Suprapubic skin (tissue), 4 donors: ENCODE results near the gene ARHGAP1. TPM values are rescaled to one million over a fixed set of nuclear protein-coding genes. Genes with fewer than 3 reads are reported as not detected.

Source experiments
- DNase-seq, 2 donors: peaks; one replicate each; pipeline ENCODE4 v3.0.0-alpha.2; 2019; ENCODE audit warnings: low spot score in 2 of 2
- H3K27ac ChIP-seq: fragments of 200-600 bp; sonication (generic); one replicate; pipeline ENCODE4 v1.5.1; 2019
- H3K27me3 ChIP-seq: fragments of 200-600 bp; sonication (generic); one replicate; pipeline ENCODE4 v1.5.1; 2019
- H3K36me3 ChIP-seq: fragments of 200-600 bp; sonication (generic); one replicate; pipeline ENCODE4 v1.5.1; 2019
- H3K4me1 ChIP-seq: fragments of 200-600 bp; sonication (generic); one replicate; pipeline ENCODE4 v1.5.1; 2019
- H3K4me3 ChIP-seq: fragments of 200-600 bp; sonication (generic); one replicate; pipeline ENCODE4 v1.5.1; 2019; ENCODE audit warnings: mild to moderate bottlenecking
- H3K9me3 ChIP-seq: fragments of 200-600 bp; sonication (generic); one replicate; pipeline ENCODE4 v1.5.1; 2019
- EP300 ChIP-seq: sonication (generic); formaldehyde crosslinking; IDR thresholded peaks from one replicate; pipeline ENCODE4 v1.6.1; 2017; ENCODE audit warnings: antibody characterized with exemption
- POLR2A ChIP-seq, 2 donors: fragments of 450-650 bp; IDR thresholded peaks; one replicate each; pipeline ENCODE4 v1.6.1; 2017; ENCODE audit warnings: antibody characterized with exemption in 2 of 2, mild to moderate bottlenecking in 2 of 2, moderate library complexity in 2 of 2
- POLR2AphosphoS5 ChIP-seq, 3 donors: sonication (generic); formaldehyde crosslinking; IDR thresholded peaks; one replicate each; pipeline ENCODE4 v1.6.1; 2017; ENCODE audit warnings: antibody characterized with exemption in 3 of 3
- WGBS: methylation state at CpG from one replicate; pipeline ENCODE4 v1.1.5; 2018; 5-methylcytosine and 5-hydroxymethylcytosine counted together
- total RNA-seq, 4 donors: library from RNA; depleted of rRNA; stranded (reverse); fragments of >200 nt; gene quantifications; one replicate each; pipeline ENCODE4 v1.1.0, GENCODE V29; 2016
- TF ChIP-seq, protein P1 (sequence below), 2 donors: fragments of 200-600 bp in 1 of 2; fragments of 450-650 bp in 1 of 2; sonication (generic) in 1 of 2; IDR thresholded peaks; one replicate each; pipeline ENCODE4 v1.5.1; 2016 to 2019; ENCODE audit warnings: antibody characterized with exemption in 2 of 2, mild to moderate bottlenecking in 1 of 2, moderate library complexity in 1 of 2

ARHGAP1 gene
- total RNA-seq, 4 donors from 2014 or later = 53.7 to 72.5 (median 68.5) TPM

DNA sequence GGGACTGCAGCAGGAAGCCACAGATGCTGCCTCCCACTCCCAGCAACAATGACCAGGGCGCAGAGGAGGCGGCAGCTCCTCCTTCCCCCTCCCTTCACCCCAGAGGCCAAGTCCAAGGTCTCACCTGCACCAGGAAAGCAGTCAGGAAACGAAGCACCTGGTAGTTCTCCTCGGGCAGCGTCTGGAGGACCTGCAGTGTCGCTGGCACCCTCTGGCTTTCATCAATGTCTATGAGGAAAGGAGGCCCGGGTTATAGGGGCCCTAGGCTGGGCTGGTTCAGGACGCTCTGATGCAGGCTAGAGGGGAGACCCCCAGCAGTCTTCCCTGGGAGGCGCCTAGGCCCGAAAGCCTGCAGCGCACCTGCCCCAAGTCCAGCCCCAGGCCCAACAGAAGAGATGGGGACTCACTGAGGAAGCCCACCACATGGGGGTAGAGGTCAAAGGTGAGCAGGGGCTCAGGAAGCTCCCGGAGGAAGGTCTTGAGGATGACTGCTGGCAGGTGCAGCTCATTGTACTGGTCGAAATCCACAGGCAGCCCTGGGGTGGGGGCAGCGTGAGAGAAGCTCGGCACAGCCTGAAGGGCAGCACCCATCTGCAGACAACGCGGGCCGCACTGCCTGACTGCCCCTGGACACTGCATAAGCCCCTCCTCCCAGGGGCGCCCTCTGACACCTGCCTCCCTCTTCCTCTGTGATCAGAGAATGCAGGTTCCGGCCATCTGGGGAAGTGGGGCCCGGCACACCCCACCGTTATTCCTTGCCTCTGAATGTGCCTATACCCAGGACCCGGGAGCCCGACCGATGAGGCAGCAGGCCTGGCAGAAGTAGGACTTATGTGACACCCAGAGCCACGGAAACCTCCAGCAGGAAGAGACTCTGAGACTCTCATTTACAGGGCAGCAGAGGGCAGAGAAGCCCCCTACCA is 20.9 kb downstream of the ARHGAP1 start:
- no peak for DNase-seq
- Histone ChIP-seq H3K9me3 (no peaks in the 10 kb centered on the region), H3K4me3 (no peak overlapping the region), H3K27ac (no peak overlapping the region), H3K4me1 (peaks cover 27% of the 10 kb centered on the region), H3K36me3 (peaks cover 56% of the 10 kb centered on the region), H3K27me3 (no peaks in the 10 kb centered on the region)
- WGBS = 78% methylated on average over 5 of the region's 26 CpGs
- TF ChIP-seq EP300 = no peak
- TF ChIP-seq, protein P1, sequence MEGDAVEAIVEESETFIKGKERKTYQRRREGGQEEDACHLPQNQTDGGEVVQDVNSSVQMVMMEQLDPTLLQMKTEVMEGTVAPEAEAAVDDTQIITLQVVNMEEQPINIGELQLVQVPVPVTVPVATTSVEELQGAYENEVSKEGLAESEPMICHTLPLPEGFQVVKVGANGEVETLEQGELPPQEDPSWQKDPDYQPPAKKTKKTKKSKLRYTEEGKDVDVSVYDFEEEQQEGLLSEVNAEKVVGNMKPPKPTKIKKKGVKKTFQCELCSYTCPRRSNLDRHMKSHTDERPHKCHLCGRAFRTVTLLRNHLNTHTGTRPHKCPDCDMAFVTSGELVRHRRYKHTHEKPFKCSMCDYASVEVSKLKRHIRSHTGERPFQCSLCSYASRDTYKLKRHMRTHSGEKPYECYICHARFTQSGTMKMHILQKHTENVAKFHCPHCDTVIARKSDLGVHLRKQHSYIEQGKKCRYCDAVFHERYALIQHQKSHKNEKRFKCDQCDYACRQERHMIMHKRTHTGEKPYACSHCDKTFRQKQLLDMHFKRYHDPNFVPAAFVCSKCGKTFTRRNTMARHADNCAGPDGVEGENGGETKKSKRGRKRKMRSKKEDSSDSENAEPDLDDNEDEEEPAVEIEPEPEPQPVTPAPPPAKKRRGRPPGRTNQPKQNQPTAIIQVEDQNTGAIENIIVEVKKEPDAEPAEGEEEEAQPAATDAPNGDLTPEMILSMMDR (IDR thresholded peaks at IDR 0.05) = no peak
- TF ChIP-seq POLR2A (IDR thresholded peaks at IDR 0.05) = no peak
- TF ChIP-seq POLR2AphosphoS5 (IDR thresholded peaks at IDR 0.05) = no peak

DNA sequence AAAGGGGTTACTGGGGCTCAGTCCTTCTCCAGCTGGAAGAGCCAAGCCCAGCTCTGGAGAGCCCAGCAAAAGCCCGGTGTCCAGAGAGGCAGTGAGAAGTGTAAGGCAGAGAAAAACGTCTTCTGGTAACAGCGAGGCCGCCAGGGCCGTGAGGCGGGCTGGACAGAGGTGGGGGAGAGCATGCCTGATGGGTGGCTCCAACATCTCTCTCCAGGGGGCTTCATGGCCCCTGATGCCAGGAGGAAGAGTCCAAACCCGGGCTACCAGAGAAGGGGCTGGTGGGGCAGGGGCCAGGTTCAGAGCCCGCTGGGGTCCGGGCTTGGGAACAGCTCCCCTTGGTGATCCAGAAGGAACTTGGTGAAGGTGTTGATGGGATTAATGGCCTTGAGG is 21.7 kb downstream of the ARHGAP1 start:
- H3K4me1 ChIP-seq = peaks cover 34% of the 10 kb centered on the region
- H3K36me3 ChIP-seq = peaks cover 62% of the 10 kb centered on the region
- no peak for TF ChIP-seq POLR2AphosphoS5 (IDR thresholded peaks at IDR 0.05)
- TF ChIP-seq, protein P1 (IDR thresholded peaks at IDR 0.05) = no peak
- no peak for TF ChIP-seq EP300
- TF ChIP-seq POLR2A (IDR thresholded peaks at IDR 0.05) = no peak
- no peak overlapping the region for H3K4me3 ChIP-seq
- no peak overlapping the region for H3K27ac ChIP-seq
- no peaks in the 10 kb centered on the region for H3K27me3 ChIP-seq
- H3K9me3 ChIP-seq = no peaks in the 10 kb centered on the region
- 89% methylated on average over 9 of the region's 9 CpGs for WGBS
- DNase-seq = no peak

DNA sequence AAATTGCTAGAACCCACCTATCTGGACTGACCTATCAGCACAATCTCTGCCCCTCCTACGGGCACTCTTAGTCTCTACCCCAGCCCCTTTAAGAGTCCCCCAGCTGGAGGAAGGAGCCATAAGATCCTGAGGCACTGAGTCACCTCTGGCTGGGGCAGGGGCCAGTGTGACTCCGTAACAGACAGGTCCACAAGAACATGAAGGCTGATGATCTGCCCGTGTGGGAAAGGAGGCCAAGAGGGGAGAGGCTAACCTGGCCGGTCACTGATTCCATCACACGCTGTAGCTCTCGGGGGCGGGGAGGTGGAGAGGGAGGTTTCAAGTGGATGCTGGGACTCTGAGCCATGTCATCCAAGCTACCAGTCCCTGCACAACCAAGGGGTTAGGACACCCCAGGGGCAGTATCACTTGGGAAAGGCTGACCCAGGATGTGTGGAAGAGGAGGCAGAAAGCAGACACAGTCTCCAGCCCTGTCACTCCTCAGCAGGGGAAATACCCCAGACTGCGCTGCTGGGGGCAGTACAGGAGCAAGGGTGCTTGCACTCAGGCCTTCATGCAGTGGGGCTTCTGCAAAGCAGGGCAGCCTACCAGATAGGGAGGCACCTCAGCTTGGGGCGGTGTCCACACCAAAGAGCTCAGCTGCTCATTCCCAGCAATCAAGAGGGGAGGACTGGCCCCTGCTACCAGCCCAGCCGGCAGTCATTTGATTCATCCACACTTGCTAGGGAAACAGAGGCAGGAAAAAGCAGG is 22.3 kb downstream of the ARHGAP1 start:
- H3K27ac ChIP-seq = no peak overlapping the region
- DNase-seq = no peak
- H3K36me3 ChIP-seq = peaks cover 68% of the 10 kb centered on the region
- H3K27me3 ChIP-seq = no peaks in the 10 kb centered on the region
- WGBS = 85% methylated on average over 7 of the region's 10 CpGs
- no peak for TF ChIP-seq POLR2AphosphoS5 (IDR thresholded peaks at IDR 0.05)
- TF ChIP-seq EP300 = no peak
- no peak for TF ChIP-seq POLR2A (IDR thresholded peaks at IDR 0.05)
- TF ChIP-seq, protein P1 (IDR thresholded peaks at IDR 0.05) = no peak
- peaks cover 37% of the 10 kb centered on the region for H3K4me1 ChIP-seq
- no peak overlapping the region for H3K4me3 ChIP-seq
- no peaks in the 10 kb centered on the region for H3K9me3 ChIP-seq

DNA sequence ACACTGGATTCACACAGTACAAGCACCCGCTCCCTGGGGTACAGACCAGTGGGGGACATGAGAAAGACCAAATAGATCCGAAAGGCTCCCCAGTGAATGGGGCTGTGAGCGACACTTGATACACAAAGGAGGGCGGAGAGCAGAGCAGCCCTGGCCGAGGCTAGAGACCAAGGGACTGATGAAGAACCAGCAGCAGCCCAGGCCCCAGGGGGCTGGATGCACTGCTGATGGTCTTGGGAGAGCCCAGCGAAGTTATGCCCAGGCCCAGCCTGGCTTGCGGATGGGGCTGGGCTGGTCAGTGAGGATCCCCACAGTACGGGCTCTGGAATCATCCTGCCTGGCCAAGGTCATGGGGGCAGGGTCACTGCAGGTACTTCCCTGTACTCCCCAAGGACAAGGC is 23.2 kb downstream of the ARHGAP1 start:
- Histone ChIP-seq H3K36me3 (peaks cover 78% of the 10 kb centered on the region), H3K4me3 (no peak overlapping the region), H3K27me3 (no peaks in the 10 kb centered on the region), H3K4me1 (peaks cover 41% of the 10 kb centered on the region), H3K27ac (peak overlapping the region; percentile 87), H3K9me3 (no peaks in the 10 kb centered on the region)
- TF ChIP-seq, protein P1 (IDR thresholded peaks at IDR 0.05) = no peak
- no peak for TF ChIP-seq POLR2AphosphoS5 (IDR thresholded peaks at IDR 0.05)
- TF ChIP-seq EP300 = no peak
- 88% methylated on average over 8 of the region's 8 CpGs for WGBS
- no peak for DNase-seq
